GM12865 (cell line): Measurements from ENCODE around the gene LKAAEAR1.

ENCODE experiments used
- DNase-seq: peaks from one replicate; pipeline ENCODE4 v3.0.0; 2010; ENCODE audit warnings: low read depth
- H3K4me3 ChIP-seq: 2 replicates; pipeline ENCODE4 v1.5.1; 2011; ENCODE audit warnings: mild to moderate bottlenecking, low read depth, low read length, control low read depth
- CTCF ChIP-seq: IDR thresholded peaks from 2 replicates; pipeline ENCODE4 v1.5.1; 2011; ENCODE audit warnings: low read length, control low read depth, low read depth, inconsistent platforms; ENCODE audit not compliant: insufficient read depth; ENCODE audit errors: missing control alignments

The LKAAEAR1 gene

DNA sequence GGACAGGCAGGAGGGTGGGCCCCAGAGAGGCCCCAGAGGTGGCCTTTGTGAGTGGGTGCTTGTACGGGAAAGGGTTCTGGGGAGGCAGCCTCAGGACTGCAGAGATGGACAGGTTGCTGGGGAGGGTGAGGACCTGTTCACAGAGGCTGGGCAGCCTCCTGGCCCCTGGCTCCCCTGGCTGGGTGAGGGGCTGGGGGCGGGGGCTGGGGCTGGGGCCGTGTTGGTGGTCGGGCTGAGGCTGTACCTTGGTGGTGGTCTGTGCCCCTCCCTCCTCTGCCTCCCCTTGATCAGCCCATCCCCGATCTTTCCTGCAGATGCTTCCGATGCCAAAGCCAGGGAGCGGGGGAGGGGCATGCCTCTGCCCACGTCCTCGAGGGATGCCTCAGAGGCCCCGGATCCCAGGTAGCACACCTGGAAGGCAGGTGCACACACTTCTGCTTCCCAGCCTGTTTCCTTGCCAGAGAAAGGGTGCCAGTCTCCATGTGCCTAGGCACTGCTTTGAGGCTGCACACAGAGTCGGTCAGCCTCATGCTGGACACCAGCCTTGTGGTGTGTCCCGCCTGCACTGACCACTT lies 16.4 kb downstream of the LKAAEAR1 start:
- H3K4me3 ChIP-seq, result no peak overlapping the region
- no peak for TF ChIP-seq CTCF
- DNase-seq, result no peak

DNA sequence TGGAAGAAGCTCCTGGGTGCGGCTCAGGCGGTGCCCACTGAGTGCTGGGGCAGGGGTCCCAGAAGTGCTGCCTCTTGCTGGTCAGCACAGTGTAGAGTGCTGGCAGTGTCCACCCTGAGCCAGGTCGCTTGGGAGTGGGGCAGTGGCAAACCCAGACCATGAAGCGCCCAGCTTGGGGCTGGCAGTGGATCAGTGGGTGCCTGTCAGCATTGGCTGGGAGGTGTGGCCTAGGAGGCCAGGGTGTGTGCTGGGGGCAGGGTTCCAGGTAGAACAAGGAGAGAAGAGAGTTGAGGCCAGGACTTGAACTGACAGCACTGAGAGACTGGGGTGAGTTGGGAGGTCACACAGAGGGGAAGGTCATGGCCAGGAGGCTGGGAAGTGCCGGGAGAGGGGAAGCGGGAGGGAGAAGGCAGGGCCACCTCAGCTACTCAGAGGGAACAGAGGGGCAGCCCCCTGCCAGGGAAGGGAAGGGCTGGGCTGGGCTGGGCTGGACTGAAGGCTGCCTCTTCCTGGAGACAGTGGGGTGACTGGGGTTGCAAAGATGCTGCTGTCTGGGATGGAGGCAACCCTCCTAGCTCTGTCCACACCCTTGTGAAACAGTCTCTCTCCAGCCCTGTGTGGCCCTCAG lies 17.1 kb downstream of the LKAAEAR1 start:
- no peak for DNase-seq
- no peak for TF ChIP-seq CTCF
- H3K4me3 ChIP-seq, result no peak overlapping the region

DNA sequence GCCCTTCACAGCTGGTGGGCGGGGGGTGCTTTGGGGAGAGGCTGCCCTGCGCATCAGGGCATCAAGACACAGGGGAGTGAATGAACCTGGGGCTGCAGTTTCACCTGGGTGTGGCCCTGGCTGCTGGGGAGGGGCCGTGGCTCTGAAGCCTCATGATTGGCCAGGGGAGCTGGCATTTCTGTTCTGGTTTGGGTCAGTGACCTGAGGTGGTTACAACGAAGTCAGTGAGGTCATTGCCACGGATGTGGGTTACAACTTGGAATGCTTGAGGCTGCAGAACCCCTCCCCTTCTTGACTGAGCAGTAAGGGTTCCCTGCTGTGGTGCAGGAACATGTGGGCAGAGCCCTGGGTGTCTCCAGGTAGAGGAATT lies 18.2 kb downstream of the LKAAEAR1 start:
- TF ChIP-seq CTCF, result no peak
- no peak overlapping the region for H3K4me3 ChIP-seq
- peak; percentile 92 for DNase-seq

- no peak overlapping the region for H3K4me3 ChIP-seq
- no peak for DNase-seq
- TF ChIP-seq CTCF, result no peak
These were observed 18.9 kb downstream of the LKAAEAR1 start for GRCh38 chr20:64065062-64065973.

GRCh38 chr20:64064145-64064698 lies 20.0 kb downstream of the LKAAEAR1 start:
- TF ChIP-seq CTCF, result no peak
- H3K4me3 ChIP-seq, result 0 out of 2 replicates have a peak overlapping the region, but pooled peaks have one; percentile 75
- no peak for DNase-seq

DNA sequence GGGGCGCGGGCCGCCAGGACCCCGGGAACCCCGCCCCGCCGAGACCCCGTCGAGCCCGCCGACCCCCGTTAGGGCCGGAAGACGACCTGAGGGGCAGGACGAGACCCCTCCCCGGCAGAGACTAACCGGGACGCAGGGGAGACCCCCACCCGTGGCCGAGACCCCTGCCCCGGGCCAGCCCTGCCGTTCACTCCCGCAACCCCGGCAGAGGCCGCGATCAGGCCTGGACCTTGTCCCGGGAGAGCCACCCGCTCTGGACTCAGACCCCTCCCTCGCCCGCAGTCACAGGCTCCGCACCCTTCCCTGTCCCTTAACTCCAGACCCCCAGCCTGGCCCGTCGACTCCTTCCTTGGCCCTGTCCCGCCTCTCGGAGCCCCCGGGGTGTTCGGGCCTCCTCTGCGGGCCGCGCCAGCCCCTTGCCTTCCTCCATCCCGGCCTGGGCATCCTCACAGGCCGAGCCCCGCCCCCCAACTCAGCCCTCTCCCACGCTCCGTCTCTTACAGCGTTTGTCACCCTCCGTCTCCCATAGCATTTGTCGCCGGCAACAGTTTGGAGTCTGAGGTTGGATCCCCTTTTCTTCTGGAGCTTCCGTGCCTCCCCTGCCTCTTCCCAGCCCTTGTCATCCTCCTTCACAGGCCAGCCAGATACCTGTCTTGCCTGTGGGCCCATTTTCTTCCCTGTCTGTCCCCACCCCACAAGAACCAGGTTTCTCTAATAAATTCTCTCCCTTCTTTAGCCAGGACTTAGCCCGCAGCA lies 20.6 kb downstream of the LKAAEAR1 start:
- peak overlapping the region; percentile 75 for H3K4me3 ChIP-seq
- no peak for TF ChIP-seq CTCF
- no peak for DNase-seq
